Right lobe of liver (tissue), 4 donors: Measurements from ENCODE around the gene ACACA.

Experiments
- CTCF ChIP-seq, 4 donors: fragments of 200-600 bp in 3 of 4; fragments of 450-650 bp in 1 of 4; IDR thresholded peaks; one replicate each; pipeline versions ENCODE4 v1.5.1 to v1.8.0; 2016 to 2022; ENCODE audit warnings: antibody characterized with exemption in 4 of 4, mild to moderate bottlenecking in 2 of 4
- POLR2A ChIP-seq: fragments of 450-650 bp; IDR thresholded peaks from one replicate; pipeline ENCODE4 v1.6.1; 2017; ENCODE audit warnings: antibody characterized with exemption, mild to moderate bottlenecking
- donor health status: DM: no; HTN: no; CAD: no.
- donor health status: DM: no; HTN: no; CAD: no.
- donor health status: DM: no; HTN: yes; CAD: no.

- no peak for TF ChIP-seq CTCF (IDR thresholded peaks at IDR 0.05)
- TF ChIP-seq POLR2A = no peak
Observed at GRCh38 chr17:37246085-37246484, 160.6 kb downstream of the ACACA start.
